HG02763 (cell line): ENCODE measurements around the gene MAPKAPK5.
"Not testable (repeated sequence)": the region's sequence is repeated elsewhere in the genome, so short reads cannot be mapped to it uniquely, and the experiment has no call there.

Experiments
- ATAC-seq: cut with Tn5 transposase; IDR thresholded peaks from one replicate; pipeline ENCODE4 v1.9.1; 2021; ENCODE audit warnings: mild to moderate bottlenecking, moderate library complexity; ENCODE audit not compliant: unreplicated experiment

The MAPKAPK5 gene, protein sequence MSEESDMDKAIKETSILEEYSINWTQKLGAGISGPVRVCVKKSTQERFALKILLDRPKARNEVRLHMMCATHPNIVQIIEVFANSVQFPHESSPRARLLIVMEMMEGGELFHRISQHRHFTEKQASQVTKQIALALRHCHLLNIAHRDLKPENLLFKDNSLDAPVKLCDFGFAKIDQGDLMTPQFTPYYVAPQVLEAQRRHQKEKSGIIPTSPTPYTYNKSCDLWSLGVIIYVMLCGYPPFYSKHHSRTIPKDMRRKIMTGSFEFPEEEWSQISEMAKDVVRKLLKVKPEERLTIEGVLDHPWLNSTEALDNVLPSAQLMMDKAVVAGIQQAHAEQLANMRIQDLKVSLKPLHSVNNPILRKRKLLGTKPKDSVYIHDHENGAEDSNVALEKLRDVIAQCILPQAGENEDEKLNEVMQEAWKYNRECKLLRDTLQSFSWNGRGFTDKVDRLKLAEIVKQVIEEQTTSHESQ

DNA sequence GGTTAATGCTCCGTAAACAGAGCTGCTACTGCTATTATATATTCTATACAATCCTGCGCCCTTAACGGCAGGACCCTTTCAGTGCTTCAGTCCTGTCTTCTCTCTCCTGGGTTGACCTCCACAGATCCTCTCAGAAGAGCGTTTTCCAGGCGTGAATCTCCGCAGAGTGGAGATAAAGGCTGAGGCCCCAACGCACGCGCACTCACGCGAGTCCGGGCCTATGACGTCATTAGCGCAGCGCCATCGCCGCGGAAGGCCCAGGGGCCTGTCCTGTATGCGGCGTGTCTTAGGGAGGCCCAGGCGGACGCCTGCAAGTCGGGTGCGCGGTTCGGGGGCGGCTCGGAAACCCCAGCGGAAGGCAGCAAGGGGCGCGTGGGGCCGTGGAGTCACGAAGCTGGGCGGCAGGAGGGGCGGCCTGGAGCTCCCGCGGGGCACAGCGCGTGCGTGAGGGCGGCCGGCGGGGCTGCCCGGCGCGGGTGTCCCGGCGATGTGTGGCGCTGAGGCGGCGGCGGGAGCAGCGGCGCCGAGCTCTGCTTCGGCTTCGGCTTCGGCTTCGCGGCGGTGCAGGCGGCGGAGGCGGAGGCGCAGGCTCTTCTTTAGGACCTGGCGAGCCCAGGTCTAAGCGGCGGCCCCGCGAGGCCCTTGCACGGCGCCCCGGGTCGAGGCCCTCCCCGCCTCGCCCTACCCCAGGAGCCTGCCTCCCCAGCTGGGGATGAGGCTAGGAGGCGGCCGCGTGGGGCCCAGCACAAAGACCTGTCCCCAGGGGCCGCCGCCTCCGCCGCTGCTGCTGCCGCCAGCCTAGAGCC is at the start of gene MAPKAPK5:
TSS of gene MAPKAPK5 (plus strand) at position 479 of the 806 bp plus-strand sequence. CDS start 506 bp downstream, outside the sequence.
- ATAC-seq = peak; percentile 81

DNA sequence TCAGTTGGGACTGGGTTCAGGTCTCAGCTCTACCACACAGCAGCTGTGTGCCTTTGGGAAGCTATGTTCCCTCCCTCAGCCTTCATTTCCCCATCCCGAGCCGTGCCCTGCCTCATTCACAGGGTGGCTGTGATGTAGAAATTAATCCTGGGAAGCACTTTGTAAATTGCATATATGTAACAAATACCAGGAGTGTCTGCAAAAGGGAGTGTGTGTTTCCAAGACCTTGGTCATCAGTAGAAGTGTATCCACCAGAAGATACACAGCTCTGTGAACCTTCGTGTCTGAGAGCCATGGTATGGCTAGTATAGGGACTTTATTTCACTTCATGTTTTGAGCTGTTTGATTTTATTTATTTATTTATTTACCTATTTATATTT is 49.2 kb upstream of the MAPKAPK5 start:
- ATAC-seq = no peak

DNA sequence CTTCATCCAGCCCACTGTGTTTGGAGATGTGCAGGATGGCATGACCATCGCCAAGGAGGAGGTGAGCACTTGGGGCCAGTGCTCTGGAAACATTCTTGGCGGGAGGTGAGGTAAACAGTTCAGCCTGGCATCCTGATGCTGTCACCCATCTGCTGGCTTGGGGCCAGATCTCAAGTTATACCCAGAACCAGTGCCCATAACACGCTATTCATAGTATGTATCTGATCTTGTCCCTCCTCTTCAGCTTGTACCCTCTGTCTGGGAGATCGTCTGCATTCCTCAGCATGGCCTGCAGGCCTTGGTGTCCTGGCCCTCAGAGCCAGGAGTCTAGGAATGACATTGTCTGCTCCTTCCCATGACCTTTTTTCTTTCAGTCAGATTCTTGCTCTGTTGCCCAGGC is 43.8 kb upstream of the MAPKAPK5 start:
- ATAC-seq = no peak

DNA sequence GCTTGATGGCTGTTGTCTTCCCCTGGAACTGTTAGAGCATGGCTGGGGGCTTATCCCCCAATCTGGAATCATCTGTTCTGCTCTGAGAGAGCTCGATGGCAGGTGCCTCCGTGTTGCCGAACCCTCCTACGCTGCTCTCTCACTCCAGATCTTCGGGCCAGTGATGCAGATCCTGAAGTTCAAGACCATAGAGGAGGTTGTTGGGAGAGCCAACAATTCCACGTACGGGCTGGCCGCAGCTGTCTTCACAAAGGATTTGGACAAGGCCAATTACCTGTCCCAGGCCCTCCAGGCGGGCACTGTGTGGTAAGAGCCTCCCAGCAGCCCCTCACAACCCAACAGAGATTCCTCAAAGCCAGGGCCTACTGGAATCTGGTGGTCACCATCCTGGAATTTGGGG is 42.3 kb upstream of the MAPKAPK5 start:
- no peak for ATAC-seq

DNA sequence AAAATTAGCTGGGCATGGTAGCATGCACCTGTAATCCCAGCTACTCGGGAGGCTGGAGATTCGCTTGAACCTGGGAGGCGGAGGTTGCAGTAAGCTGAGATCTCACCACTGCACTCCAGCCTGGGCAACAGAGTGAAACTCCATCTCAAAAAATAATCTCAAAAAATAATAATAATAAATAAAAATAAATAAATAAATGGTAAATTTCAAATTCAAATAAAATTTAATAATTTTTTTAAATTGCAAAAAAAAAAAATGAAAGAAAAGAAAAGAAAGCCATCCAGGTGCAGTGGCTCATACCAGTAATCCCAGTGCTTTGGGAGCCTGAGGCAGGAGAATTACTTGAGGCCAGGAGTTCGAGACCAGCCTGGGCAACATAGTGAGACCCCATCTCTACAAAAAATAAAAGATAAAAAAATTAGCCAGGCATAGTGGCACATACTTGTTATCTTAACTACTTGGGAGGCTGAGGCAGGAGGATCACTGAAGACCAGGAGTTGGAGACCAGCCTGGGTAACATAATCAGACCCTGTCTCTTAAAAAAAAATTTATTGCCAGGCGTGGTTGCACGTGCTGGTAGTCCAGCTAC is 38.9 kb upstream of the MAPKAPK5 start:
- ATAC-seq = no peak

DNA sequence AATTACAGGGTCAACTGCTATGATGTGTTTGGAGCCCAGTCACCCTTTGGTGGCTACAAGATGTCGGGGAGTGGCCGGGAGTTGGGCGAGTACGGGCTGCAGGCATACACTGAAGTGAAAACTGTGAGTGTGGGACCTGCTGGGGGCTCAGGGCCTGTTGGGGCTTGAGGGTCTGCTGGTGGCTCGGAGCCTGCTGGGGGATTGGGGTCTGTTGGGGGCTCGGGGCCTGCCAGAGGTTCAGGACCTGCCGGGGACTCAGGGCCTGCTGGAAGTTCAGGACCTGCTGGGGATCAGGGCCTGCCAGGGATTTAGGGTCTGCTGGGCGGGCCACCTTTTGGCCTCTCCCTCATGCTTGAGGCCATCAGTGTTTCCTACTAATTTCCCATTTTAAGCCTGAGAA is 38.2 kb upstream of the MAPKAPK5 start:
- no peak for ATAC-seq

DNA sequence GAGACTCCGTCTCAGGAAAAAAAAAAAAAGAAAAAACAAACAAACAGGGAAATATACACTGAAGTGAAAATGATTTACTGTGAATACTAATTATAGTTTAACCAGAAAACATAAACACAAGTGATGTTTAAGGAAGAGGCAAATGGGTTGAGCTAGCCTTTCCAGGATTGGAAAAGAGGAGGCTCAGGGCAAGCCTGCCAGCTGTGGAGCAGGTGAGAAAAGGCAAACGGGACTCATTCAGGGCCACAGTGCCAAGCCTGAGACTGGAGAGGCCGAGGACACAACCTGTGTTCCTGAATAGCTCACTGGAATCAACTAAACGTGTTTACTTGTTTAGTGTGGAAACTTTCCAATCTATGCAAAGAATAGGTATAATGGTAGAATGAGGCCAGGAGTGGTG is 35.7 kb upstream of the MAPKAPK5 start:
- no peak for ATAC-seq

DNA sequence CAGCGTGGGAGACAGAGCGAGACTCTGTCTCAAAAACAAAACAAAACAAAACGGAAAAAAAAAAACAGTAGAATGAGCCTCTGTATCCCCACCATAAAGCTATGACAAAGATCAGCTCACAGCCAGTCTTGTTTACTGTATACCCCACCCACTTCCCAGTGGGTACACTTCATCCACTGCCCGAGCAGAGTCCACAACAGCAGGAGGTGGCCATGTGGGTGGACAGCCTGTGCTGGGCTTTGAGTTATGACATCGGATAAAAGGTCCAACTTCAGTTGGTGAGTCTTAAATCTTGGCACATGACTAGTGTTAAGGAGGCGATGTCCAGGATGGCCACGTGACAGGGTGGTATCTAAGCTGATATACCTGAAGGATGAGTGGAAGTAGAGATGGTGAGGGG is 34.8 kb upstream of the MAPKAPK5 start:
- no peak for ATAC-seq

DNA sequence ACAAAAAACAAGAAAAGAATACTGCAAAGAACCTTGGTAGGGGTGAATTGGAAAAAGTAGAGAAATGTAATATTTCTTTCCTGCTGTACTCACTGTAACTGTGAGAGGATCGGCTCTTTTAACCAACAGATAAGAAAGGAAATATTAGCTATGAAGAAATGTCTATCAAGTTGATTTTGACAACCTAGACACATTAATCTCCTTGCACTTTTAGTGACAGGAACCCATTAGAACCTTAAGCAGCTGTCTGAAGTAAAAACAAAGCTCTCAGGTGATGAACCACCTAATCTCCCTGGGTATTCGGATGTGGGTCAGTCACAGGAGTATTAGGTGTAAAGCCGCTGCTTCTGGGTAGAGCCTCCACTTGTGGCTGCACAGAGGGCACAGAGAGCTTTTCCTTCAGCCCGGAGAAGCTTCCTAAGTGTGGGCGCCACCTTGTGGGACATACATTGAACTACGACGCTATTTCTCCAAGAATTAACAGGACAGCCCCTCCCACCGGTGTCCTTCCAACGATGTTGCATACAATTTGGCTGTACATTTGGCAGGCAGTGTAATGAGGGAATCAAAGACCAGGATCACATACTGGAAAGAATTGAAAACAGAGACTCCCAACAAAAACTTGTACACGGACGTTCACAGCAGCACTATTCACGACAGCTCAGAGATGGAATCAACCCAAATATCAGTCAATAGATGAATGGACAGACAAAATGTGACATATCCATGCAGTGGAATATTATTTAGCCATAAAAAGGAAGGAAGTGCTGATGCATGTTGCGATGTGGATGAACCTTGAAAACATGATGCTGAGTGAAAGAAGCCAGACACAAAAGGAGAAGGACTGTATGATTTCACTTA is 28.9 kb upstream of the MAPKAPK5 start:
- ATAC-seq = peak; percentile 58

DNA sequence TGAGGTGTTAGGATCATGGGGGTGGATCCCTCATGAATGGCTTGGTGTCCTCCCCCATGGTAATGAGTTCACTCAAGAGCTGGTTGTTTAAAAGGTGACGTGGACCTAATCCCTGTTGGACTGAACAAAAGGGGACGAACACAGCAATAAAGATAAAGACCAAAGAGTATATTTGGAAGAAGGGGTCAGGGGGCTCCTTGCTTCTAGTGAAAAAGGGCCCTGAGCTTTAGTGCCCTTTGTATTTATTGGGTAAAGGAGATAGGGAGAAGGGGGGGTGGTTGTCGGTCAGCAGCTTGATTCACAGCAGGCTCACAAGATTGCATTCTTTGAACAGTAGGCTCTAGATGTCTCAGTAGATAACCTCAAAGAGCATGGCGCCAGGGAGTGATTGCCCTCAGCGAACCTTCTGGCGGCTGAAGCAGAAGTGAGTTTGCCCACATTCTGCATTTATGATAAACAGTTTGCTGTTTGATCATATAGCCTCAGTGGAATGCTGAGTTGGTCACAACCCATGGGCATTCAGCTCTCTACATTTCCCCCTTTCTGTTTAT is 25.9 kb upstream of the MAPKAPK5 start:
- ATAC-seq = no peak

DNA sequence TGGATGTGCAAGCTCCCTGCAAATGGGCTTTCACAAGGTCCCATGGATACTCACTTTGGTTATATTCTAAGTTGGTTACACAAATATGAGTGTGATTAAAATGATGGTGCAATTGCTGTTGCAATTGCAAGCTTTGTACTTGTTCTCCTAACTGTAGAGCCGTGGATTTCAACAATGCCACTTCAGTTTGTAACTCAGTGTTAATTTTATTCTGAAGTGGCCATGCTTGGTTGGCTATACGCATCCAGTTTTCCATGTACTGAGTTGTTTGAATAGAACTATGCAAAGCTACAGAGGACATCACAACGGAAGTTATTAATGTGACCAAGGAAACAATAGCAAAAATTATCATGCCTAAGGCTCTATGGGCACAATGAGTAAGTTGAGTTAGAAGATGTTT is 25.1 kb upstream of the MAPKAPK5 start:
- not testable (repeated sequence) for ATAC-seq

DNA sequence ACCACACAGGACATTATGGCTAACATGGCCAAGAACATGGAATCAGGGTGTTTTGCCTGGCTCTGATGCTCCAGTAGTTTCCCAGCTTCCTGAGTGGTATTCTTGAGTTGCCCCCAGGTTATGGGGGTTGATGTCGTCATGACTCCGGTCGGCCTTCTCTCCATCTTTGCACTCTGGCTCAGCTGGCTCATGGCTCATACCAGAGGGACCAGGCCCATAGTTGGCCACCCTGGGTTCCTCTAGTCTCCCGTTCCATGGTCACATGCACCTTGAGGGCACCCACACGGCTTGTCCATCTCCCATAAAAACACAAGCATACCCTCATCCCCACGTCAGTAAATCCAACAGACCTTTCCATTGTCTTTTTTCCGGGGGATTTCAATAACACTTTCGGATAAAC is 23.7 kb upstream of the MAPKAPK5 start:
- no peak for ATAC-seq

DNA sequence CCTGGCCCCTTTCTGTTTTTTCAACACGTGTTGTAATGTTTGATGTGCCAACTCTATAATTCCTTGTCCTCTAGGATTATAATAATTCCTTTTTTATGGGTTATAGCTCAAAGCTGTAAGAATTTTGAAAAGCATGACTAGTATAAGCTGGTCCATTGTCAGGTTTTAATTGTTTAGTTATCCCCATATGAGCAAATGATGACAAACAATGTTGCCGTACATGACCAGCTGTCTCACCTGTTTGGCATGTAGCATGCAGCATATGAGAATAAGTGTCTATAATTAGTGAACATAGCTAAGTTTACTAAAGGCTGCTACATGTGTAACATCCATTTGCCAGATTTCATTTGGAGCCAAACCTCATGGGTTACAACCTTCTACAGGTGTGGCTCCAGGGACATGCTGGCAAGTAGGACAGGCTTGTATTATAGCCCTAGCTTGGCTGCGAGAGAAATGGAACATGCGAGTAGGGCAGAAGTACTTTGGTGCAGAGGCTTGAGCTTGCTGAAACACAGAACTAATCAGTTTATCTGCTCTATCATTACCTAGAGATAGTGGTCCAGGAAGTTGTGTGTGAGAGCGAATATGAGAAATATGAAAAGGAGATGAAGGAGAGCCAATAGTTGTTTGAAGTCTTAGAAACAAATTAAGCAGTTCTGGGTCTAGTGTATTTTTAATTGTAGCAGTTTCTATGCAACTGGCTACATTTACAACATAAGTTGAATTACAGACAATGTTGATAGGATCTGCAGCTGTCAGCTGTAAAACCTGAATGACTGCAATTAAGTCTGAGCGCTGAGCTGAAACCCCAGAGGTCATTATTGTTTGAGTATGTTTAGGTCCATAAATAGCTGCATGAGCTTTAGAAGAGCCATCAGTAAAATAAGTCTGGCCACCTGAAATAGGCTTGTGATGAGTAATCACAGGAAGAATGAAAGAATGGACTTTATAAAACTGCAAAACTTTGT is 22.6 kb upstream of the MAPKAPK5 start:
- ATAC-seq = no peak

DNA sequence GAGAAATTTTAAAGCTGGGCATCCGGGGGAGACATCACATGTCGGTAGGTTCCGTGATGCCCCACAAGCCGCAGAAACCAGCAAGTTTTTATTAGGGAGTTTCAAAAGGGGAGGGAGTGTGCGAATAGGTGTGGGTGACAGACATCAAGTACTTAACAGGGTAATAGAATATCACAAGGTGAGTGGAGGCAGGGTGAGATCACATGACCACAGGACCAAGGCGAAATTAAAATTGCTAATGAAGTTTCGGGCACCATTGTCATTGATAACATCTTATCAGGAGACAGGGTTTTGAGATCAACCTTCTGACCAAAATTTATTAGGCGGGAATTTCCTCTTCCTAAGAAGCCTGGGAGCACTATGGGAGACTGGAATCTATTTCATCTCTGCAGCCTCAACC is 21.2 kb upstream of the MAPKAPK5 start:
- ATAC-seq = not testable (repeated sequence)

DNA sequence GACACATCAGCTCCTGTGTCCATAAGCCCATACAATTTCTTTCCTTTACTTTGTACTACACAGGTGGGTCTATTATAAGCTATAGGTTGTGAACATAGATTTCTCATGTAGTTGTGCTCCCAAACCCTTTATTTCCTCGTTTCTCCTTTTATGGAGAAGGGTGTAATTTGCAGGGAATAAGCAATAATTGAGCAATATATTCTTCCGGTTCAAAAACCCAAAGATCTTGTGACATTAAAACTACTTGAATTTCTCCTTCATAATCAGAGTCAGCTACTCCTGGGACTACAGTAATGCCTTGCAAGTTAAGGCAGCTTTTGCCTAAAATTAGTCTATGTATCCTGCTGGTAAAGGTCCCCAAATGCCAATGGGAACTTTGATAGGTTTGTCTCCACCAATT is 19.1 kb upstream of the MAPKAPK5 start:
- ATAC-seq = no peak

DNA sequence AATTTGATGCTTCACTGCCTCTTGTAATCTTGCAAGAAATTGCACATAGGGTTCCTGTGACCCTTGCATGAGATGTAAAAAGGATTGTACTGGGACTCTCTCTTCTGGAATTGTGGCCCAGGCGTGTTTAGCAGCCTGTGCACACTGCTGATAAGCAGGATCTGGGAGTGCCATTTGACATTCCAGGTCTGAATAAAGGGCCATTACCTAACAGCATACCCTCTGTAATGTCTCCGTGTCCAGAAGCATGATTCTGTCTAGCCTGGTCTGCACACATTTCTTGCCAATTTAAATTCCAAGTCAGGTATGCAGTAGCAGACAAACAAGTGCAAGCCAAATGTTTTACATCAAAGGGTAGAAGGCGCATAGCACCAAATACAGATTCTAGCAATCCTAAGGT is 18.1 kb upstream of the MAPKAPK5 start:
- ATAC-seq = no peak

DNA sequence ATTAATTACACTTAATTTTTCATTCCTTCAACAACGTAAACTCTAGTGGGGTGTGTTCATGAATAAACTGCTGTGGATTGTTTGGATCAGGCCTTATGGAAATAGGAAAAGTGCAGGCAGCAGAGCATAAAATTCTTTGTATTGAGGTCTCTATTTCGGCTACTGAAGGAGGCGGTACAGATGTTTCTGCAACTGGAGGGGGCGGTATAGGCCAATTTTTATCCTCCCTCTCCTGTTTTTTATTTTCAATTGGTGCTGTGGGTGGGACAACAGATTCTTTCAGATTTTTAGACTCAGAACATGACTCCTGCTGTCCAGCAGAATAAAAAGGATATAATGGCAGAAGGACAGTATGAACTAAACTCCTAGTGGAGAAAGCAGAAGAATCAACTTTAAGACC is 17.7 kb upstream of the MAPKAPK5 start:
- ATAC-seq = not testable (repeated sequence)

DNA sequence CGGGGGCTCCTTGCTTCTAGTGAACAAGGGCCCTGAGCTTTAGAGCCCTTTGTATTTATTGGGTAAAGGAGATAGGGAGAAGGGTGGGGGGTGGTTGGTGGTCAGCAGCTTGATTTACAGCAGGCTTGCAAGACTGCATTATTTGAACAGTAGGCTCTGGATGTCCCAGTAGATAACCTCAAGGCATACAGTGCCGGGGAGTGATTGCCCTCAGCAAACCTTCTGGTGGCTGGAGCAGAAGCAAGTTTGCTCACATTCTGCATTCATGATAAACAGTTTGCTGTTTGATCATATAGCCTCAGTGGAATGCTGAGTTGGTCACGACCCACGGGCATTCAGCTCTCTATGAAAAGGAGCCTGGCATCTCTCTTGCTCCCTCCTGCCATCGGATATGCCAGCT is 16.5 kb upstream of the MAPKAPK5 start:
- no peak for ATAC-seq

DNA sequence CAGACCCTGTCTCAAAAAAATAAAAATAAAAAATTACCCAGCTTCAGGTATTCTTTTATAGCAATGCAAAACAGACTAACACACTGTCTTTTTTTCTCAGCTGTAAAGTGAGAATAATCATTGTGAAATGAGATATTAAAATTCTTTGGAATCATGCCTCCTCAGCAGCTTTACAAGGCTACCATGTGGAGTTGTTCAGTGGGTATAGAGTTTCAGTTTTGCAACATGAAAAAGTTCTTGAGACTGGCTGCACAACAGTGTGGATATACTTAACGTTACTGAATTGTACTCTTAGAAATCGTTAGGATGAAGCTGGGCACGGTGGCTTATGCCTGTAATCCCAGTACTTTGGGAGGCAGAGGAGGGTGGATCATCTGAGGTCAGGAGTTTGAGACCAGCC is 15.7 kb upstream of the MAPKAPK5 start:
- ATAC-seq = no peak
